Measurements from ENCODE around the gene ERN2.

ERN2 gene

GRCh38 chr16:23716484-23716883 is 3.5 kb upstream of the ERN2 start:
- Histone ChIP-seq H2AFZ (ENCODE audit: low read length) (no peak overlapping the region), H4K8ac (ENCODE audit: low read depth, low read length) (no peak overlapping the region), H2AK5ac (ENCODE audit: low read depth, low read length) (no peak overlapping the region), H3K79me1 (ENCODE audit: low read depth, low read length) (no peaks in the 10 kb centered on the region), H2BK12ac (ENCODE audit: low read length) (no peak overlapping the region), H3K23ac (ENCODE audit: low read depth, low read length, poor library complexity) (no peak overlapping the region), H3K18ac (ENCODE audit: low read length) (no peak overlapping the region), H3K4me1 (ENCODE audit: control insufficient read depth in 2 of 2, insufficient read depth in 1 of 2, low read depth in 1 of 2, low read length in 2 of 2) (no peaks in the 10 kb centered on the region), H3K14ac (ENCODE audit: low read length) (no peak overlapping the region), H2BK120ac (ENCODE audit: low read depth, low read length) (no peak overlapping the region), H2BK15ac (ENCODE audit: low read length) (no peak overlapping the region), H3K27ac (replicated peaks; ENCODE audit: low read length) (no peak overlapping the region), H3K9me3 (replicated peaks in 1 of 2; ENCODE audit: control insufficient read depth in 2 of 2, insufficient read depth in 1 of 2, low read depth in 1 of 2, low read length in 2 of 2) (no peaks in the 10 kb centered on the region), H3K9ac (ENCODE audit: low read depth, low read length, poor library complexity) (no peak overlapping the region), H3K4me3 (ENCODE audit: low read length in 2 of 2) (no peak overlapping the region), H3K36me3 (replicated peaks in 1 of 2; ENCODE audit: control insufficient read depth in 2 of 2, insufficient read depth in 2 of 2, low read length in 2 of 2) (no peaks in the 10 kb centered on the region), H3K4ac (ENCODE audit: low read length) (no peak overlapping the region), H4K91ac (ENCODE audit: low read depth, low read length, poor library complexity) (no peak overlapping the region), H3K27me3 (ENCODE audit: control insufficient read depth in 3 of 3, insufficient read depth in 3 of 3, low read depth in 1 of 3, low read length in 3 of 3) (peaks cover 2 to 40% (median 23%) of the 10 kb centered on the region in 3 experiments), H3K4me2 (ENCODE audit: insufficient read depth, low read length, poor library complexity, severe bottlenecking) (no peak overlapping the region), H2BK5ac (ENCODE audit: low read length) (no peak overlapping the region)
- no peak for DNase-seq (ENCODE audit: low spot score)
- no CpG with 5 or more reads among the region's 5 CpGs for WGBS, 2 donors (ENCODE audit: extremely low coverage in 2 of 2, insufficient read length in 2 of 2, insufficient replicate concordance in 1 of 2)

- no peak overlapping the region for H3K4me2 ChIP-seq (ENCODE audit: insufficient read depth, low read length, poor library complexity, severe bottlenecking)
- peak overlapping the region; percentile 35 for H3K23ac ChIP-seq (ENCODE audit: low read depth, low read length, poor library complexity)
- H3K36me3 ChIP-seq (replicated peaks in 1 of 2; ENCODE audit: control insufficient read depth in 2 of 2, insufficient read depth in 2 of 2, low read length in 2 of 2): no peaks in the 10 kb centered on the region
- H2AFZ ChIP-seq (ENCODE audit: low read length): no peak overlapping the region
- no peak overlapping the region for H3K4ac ChIP-seq (ENCODE audit: low read length)
- no peaks in the 10 kb centered on the region for H3K79me1 ChIP-seq (ENCODE audit: low read depth, low read length)
- no peak overlapping the region for H3K9ac ChIP-seq (ENCODE audit: low read depth, low read length, poor library complexity)
- peaks cover 2 to 47% (median 23%) of the 10 kb centered on the region in 3 experiments for H3K27me3 ChIP-seq (ENCODE audit: control insufficient read depth in 3 of 3, insufficient read depth in 3 of 3, low read depth in 1 of 3, low read length in 3 of 3)
- no peak overlapping the region for H3K27ac ChIP-seq (replicated peaks; ENCODE audit: low read length)
- H4K91ac ChIP-seq (ENCODE audit: low read depth, low read length, poor library complexity): no peak overlapping the region
- DNase-seq (ENCODE audit: low spot score): no peak
- no peak overlapping the region for H2BK5ac ChIP-seq (ENCODE audit: low read length)
- no peak overlapping the region for H3K18ac ChIP-seq (ENCODE audit: low read length)
- no peak overlapping the region for H2BK15ac ChIP-seq (ENCODE audit: low read length)
- H3K9me3 ChIP-seq (replicated peaks in 1 of 2; ENCODE audit: control insufficient read depth in 2 of 2, insufficient read depth in 1 of 2, low read depth in 1 of 2, low read length in 2 of 2): peaks cover 2 to 3% of the 10 kb centered on the region in 2 donors
- H2BK12ac ChIP-seq (ENCODE audit: low read length): no peak overlapping the region
- no peak overlapping the region for H4K8ac ChIP-seq (ENCODE audit: low read depth, low read length)
- H3K14ac ChIP-seq (ENCODE audit: low read length): no peak overlapping the region
- H2BK120ac ChIP-seq (ENCODE audit: low read depth, low read length): no peak overlapping the region
- H3K4me3 ChIP-seq (ENCODE audit: low read length in 2 of 2): no peak overlapping the region
- no CpG with 5 or more reads among the region's 4 CpGs for WGBS, 2 donors (ENCODE audit: extremely low coverage in 2 of 2, insufficient read length in 2 of 2, insufficient replicate concordance in 1 of 2)
- no peaks in the 10 kb centered on the region for H3K4me1 ChIP-seq (ENCODE audit: control insufficient read depth in 2 of 2, insufficient read depth in 1 of 2, low read depth in 1 of 2, low read length in 2 of 2)
- H2AK5ac ChIP-seq (ENCODE audit: low read depth, low read length): no peak overlapping the region
These were observed 1.2 kb downstream of the ERN2 start for GRCh38 chr16:23711785-23712184.

GRCh38 chr16:23710504-23710903 is 2.5 kb downstream of the ERN2 start:
- H3K4ac ChIP-seq (ENCODE audit: low read length): no peak overlapping the region
- whole genome bisulfite sequencing, 2 donors (ENCODE audit: extremely low coverage in 2 of 2, insufficient read length in 2 of 2, insufficient replicate concordance in 1 of 2): no CpG with 5 or more reads among the region's 3 CpGs
- H3K4me2 ChIP-seq (ENCODE audit: insufficient read depth, low read length, poor library complexity, severe bottlenecking): no peak overlapping the region
- H2BK15ac ChIP-seq (ENCODE audit: low read length): no peak overlapping the region
- H2BK12ac ChIP-seq (ENCODE audit: low read length): no peak overlapping the region
- no peak overlapping the region for H2AK5ac ChIP-seq (ENCODE audit: low read depth, low read length)
- H3K18ac ChIP-seq (ENCODE audit: low read length): no peak overlapping the region
- no peak overlapping the region for H2BK120ac ChIP-seq (ENCODE audit: low read depth, low read length)
- no peak overlapping the region for H2AFZ ChIP-seq (ENCODE audit: low read length)
- DNase-seq (ENCODE audit: low spot score): no peak
- no peak overlapping the region for H3K23ac ChIP-seq (ENCODE audit: low read depth, low read length, poor library complexity)
- H3K4me3 ChIP-seq (ENCODE audit: low read length in 2 of 2): no peak overlapping the region
- H3K9me3 ChIP-seq (replicated peaks in 1 of 2; ENCODE audit: control insufficient read depth in 2 of 2, insufficient read depth in 1 of 2, low read depth in 1 of 2, low read length in 2 of 2): peaks cover 2 to 3% of the 10 kb centered on the region in 2 donors
- no peak overlapping the region for H4K8ac ChIP-seq (ENCODE audit: low read depth, low read length)
- H3K9ac ChIP-seq (ENCODE audit: low read depth, low read length, poor library complexity): no peak overlapping the region
- H3K27me3 ChIP-seq (ENCODE audit: control insufficient read depth in 3 of 3, insufficient read depth in 3 of 3, low read depth in 1 of 3, low read length in 3 of 3): peaks cover 2 to 45% (median 23%) of the 10 kb centered on the region in 3 experiments
- no peak overlapping the region for H3K14ac ChIP-seq (ENCODE audit: low read length)
- H2BK5ac ChIP-seq (ENCODE audit: low read length): no peak overlapping the region
- no peak overlapping the region for H3K27ac ChIP-seq (replicated peaks; ENCODE audit: low read length)
- no peaks in the 10 kb centered on the region for H3K4me1 ChIP-seq (ENCODE audit: control insufficient read depth in 2 of 2, insufficient read depth in 1 of 2, low read depth in 1 of 2, low read length in 2 of 2)
- no peaks in the 10 kb centered on the region for H3K36me3 ChIP-seq (replicated peaks in 1 of 2; ENCODE audit: control insufficient read depth in 2 of 2, insufficient read depth in 2 of 2, low read length in 2 of 2)
- H4K91ac ChIP-seq (ENCODE audit: low read depth, low read length, poor library complexity): no peak overlapping the region
- no peaks in the 10 kb centered on the region for H3K79me1 ChIP-seq (ENCODE audit: low read depth, low read length)

GRCh38 chr16:23710008-23710407 is 3.0 kb downstream of the ERN2 start:
- no peak overlapping the region for H3K23ac ChIP-seq (ENCODE audit: low read depth, low read length, poor library complexity)
- no peak overlapping the region for H3K4ac ChIP-seq (ENCODE audit: low read length)
- H3K4me3 ChIP-seq (ENCODE audit: low read length in 2 of 2): peak overlapping the region in 1 of 2 donors; percentile 51
- H3K4me1 ChIP-seq (ENCODE audit: control insufficient read depth in 2 of 2, insufficient read depth in 1 of 2, low read depth in 1 of 2, low read length in 2 of 2): no peaks in the 10 kb centered on the region
- H2BK15ac ChIP-seq (ENCODE audit: low read length): no peak overlapping the region
- H3K27me3 ChIP-seq (ENCODE audit: control insufficient read depth in 3 of 3, insufficient read depth in 3 of 3, low read depth in 1 of 3, low read length in 3 of 3): peaks cover 2 to 44% (median 23%) of the 10 kb centered on the region in 3 experiments
- WGBS, 2 donors (ENCODE audit: extremely low coverage in 2 of 2, insufficient read length in 2 of 2, insufficient replicate concordance in 1 of 2): no CpG with 5 or more reads among the region's 2 CpGs
- no peak overlapping the region for H4K91ac ChIP-seq (ENCODE audit: low read depth, low read length, poor library complexity)
- H2BK5ac ChIP-seq (ENCODE audit: low read length): no peak overlapping the region
- no peak overlapping the region for H2BK120ac ChIP-seq (ENCODE audit: low read depth, low read length)
- no peak overlapping the region for H3K4me2 ChIP-seq (ENCODE audit: insufficient read depth, low read length, poor library complexity, severe bottlenecking)
- H3K9me3 ChIP-seq (replicated peaks in 1 of 2; ENCODE audit: control insufficient read depth in 2 of 2, insufficient read depth in 1 of 2, low read depth in 1 of 2, low read length in 2 of 2): peaks cover 2 to 3% of the 10 kb centered on the region in 2 donors
- no peak overlapping the region for H3K27ac ChIP-seq (replicated peaks; ENCODE audit: low read length)
- H3K79me1 ChIP-seq (ENCODE audit: low read depth, low read length): no peaks in the 10 kb centered on the region
- no peak overlapping the region for H3K18ac ChIP-seq (ENCODE audit: low read length)
- H2AK5ac ChIP-seq (ENCODE audit: low read depth, low read length): no peak overlapping the region
- no peak overlapping the region for H3K14ac ChIP-seq (ENCODE audit: low read length)
- H2AFZ ChIP-seq (ENCODE audit: low read length): no peak overlapping the region
- no peak overlapping the region for H2BK12ac ChIP-seq (ENCODE audit: low read length)
- no peak overlapping the region for H3K9ac ChIP-seq (ENCODE audit: low read depth, low read length, poor library complexity)
- no peaks in the 10 kb centered on the region for H3K36me3 ChIP-seq (replicated peaks in 1 of 2; ENCODE audit: control insufficient read depth in 2 of 2, insufficient read depth in 2 of 2, low read length in 2 of 2)
- no peak overlapping the region for H4K8ac ChIP-seq (ENCODE audit: low read depth, low read length)
- no peak for DNase-seq (ENCODE audit: low spot score)

Data from neuronal stem cell (in vitro differentiated cells).